ENCODE measurements around the gene TRPC4.

The TRPC4 gene

DNA sequence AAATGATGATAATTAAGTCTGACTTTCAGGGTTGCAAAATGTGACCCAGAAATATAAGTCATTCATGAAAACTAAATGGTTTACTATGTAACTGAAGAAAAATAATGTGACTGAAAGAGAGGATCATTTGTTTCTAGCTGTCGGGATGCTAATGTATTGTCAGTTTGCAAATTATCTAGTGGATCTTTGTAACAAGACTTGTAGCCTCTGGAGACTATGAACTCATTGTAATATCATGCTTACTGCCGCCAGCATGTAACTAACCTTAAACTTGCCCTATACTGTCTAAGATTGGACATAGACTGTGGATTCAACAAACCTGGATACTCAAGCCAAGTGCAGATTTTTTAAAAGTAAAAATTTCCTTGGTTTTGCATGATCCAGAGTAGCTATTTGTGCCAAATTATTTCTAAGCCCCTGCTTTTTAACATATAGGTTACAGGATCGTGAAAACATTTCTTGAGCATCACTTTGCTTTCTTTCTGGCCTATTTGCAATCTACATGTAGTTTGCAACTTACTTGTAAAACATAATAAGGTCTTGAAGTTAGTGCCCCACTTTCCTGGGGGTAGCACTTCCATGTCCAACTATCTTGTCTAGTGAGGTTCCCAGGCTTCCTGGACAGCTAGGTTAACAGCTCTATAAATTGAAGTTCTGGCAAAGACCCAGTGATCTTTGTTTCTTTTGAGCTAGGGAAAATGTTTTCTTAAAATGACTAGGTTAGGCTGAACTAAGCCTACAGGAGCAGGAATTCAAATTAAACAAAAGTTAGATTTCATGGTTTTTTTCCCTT is 267.7 kb downstream of the TRPC4 start:
- H4K91ac ChIP-seq (ENCODE audit: low read depth, low read length, poor library complexity), result no peak overlapping the region
- no peak for DNase-seq (ENCODE audit: low spot score)
- H3K27ac ChIP-seq (replicated peaks; ENCODE audit: low read length), result no peak overlapping the region
- H3K4me2 ChIP-seq (ENCODE audit: insufficient read depth, low read length, poor library complexity, severe bottlenecking), result no peak overlapping the region
- H3K79me1 ChIP-seq (ENCODE audit: low read depth, low read length), result no peaks in the 10 kb centered on the region
- no peak overlapping the region for H3K4ac ChIP-seq (ENCODE audit: low read length)
- H2BK15ac ChIP-seq (ENCODE audit: low read length), result no peak overlapping the region
- WGBS, 2 donors (ENCODE audit: extremely low coverage in 2 of 2, insufficient read length in 2 of 2, insufficient replicate concordance in 1 of 2), result no CpG with 5 or more reads among the region's 3 CpGs
- no peak overlapping the region for H3K18ac ChIP-seq (ENCODE audit: low read length)
- no peaks in the 10 kb centered on the region for H3K9me3 ChIP-seq (replicated peaks in 1 of 2; ENCODE audit: control insufficient read depth in 2 of 2, insufficient read depth in 1 of 2, low read depth in 1 of 2, low read length in 2 of 2)
- no peak overlapping the region for H2AK5ac ChIP-seq (ENCODE audit: low read depth, low read length)
- H3K9ac ChIP-seq (ENCODE audit: low read depth, low read length, poor library complexity), result no peak overlapping the region
- H3K23ac ChIP-seq (ENCODE audit: low read depth, low read length, poor library complexity), result no peak overlapping the region
- H2BK120ac ChIP-seq (ENCODE audit: low read depth, low read length), result no peak overlapping the region
- H3K27me3 ChIP-seq (ENCODE audit: control insufficient read depth in 3 of 3, insufficient read depth in 3 of 3, low read depth in 1 of 3, low read length in 3 of 3), result no peaks in the 10 kb centered on the region
- no peak overlapping the region for H2AFZ ChIP-seq (ENCODE audit: low read length)
- no peak overlapping the region for H2BK5ac ChIP-seq (ENCODE audit: low read length)
- H3K14ac ChIP-seq (ENCODE audit: low read length), result no peak overlapping the region
- no peak overlapping the region for H2BK12ac ChIP-seq (ENCODE audit: low read length)
- H3K4me1 ChIP-seq (ENCODE audit: control insufficient read depth in 2 of 2, insufficient read depth in 1 of 2, low read depth in 1 of 2, low read length in 2 of 2), result no peaks in the 10 kb centered on the region
- H4K8ac ChIP-seq (ENCODE audit: low read depth, low read length), result no peak overlapping the region
- no peak overlapping the region for H3K4me3 ChIP-seq (ENCODE audit: low read length in 2 of 2)
- no peaks in the 10 kb centered on the region for H3K36me3 ChIP-seq (replicated peaks in 1 of 2; ENCODE audit: control insufficient read depth in 2 of 2, insufficient read depth in 2 of 2, low read length in 2 of 2)

DNA sequence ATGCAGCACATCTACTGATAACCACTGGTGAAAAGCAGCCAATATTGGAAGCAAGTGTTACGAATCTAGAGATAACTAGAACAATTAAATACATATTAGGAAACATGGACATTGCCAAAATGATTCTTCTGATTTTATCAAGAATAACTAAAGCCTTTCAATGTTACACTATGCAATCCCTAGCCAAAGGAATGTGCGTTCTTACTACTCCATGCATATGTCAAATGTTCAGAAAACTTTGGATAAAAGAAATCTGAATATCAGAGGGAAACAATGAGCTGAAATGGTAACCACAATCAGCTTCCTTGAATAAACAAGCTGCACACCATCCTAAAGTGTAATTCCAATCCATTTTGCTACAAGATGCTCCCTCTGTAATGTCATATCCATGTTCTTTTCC is 270.1 kb downstream of the TRPC4 start:
- Histone ChIP-seq H3K14ac (ENCODE audit: low read length) (no peak overlapping the region), H3K4me1 (ENCODE audit: control insufficient read depth in 2 of 2, insufficient read depth in 1 of 2, low read depth in 1 of 2, low read length in 2 of 2) (peaks cover 0 to 9% of the 10 kb centered on the region in 2 donors), H4K8ac (ENCODE audit: low read depth, low read length) (no peak overlapping the region), H3K4me2 (ENCODE audit: insufficient read depth, low read length, poor library complexity, severe bottlenecking) (no peak overlapping the region), H3K23ac (ENCODE audit: low read depth, low read length, poor library complexity) (no peak overlapping the region), H3K79me1 (ENCODE audit: low read depth, low read length) (no peaks in the 10 kb centered on the region), H2AK5ac (ENCODE audit: low read depth, low read length) (no peak overlapping the region), H3K4me3 (ENCODE audit: low read length in 2 of 2) (no peak overlapping the region), H2AFZ (ENCODE audit: low read length) (no peak overlapping the region), H3K27me3 (ENCODE audit: control insufficient read depth in 3 of 3, insufficient read depth in 3 of 3, low read depth in 1 of 3, low read length in 3 of 3) (no peaks in the 10 kb centered on the region), H3K27ac (replicated peaks; ENCODE audit: low read length) (no peak overlapping the region), H3K9ac (ENCODE audit: low read depth, low read length, poor library complexity) (no peak overlapping the region), H3K9me3 (replicated peaks in 1 of 2; ENCODE audit: control insufficient read depth in 2 of 2, insufficient read depth in 1 of 2, low read depth in 1 of 2, low read length in 2 of 2) (no peaks in the 10 kb centered on the region), H3K36me3 (replicated peaks in 1 of 2; ENCODE audit: control insufficient read depth in 2 of 2, insufficient read depth in 2 of 2, low read length in 2 of 2) (no peaks in the 10 kb centered on the region), H4K91ac (ENCODE audit: low read depth, low read length, poor library complexity) (no peak overlapping the region), H2BK15ac (ENCODE audit: low read length) (no peak overlapping the region), H2BK12ac (ENCODE audit: low read length) (no peak overlapping the region), H3K18ac (ENCODE audit: low read length) (no peak overlapping the region), H2BK5ac (ENCODE audit: low read length) (no peak overlapping the region), H2BK120ac (ENCODE audit: low read depth, low read length) (no peak overlapping the region), H3K4ac (ENCODE audit: low read length) (no peak overlapping the region)
- WGBS, 2 donors (ENCODE audit: extremely low coverage in 2 of 2, insufficient read length in 2 of 2, insufficient replicate concordance in 1 of 2), result no CpG with 5 or more reads among the region's 2 CpGs
- DNase-seq (ENCODE audit: low spot score), result no peak

DNA sequence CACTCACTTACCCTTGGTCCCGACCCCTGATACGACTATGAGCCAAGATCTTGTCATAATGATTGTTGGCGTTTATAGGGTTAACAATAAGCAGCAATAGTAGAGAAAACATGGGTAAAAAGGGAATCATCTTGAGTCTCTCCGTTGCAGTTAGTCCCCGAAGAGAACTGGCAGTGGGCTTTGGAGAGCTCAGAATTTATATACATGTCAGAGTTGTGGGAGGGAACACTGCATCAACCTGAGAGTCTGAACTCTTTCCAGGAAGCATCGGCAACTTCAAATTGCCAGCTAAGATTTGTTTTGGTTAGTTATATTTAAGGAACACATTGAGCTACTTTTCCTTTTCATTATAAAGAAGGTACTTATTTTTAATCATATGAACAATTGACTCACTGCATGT is 271.0 kb downstream of the TRPC4 start, which contains the start of gene POSTN:
Gene POSTN (minus strand): TSS at position 172 of the 400 bp plus-strand sequence. CDS start 42 bp downstream, at position 130.
- Histone ChIP-seq H3K23ac (ENCODE audit: low read depth, low read length, poor library complexity) (no peak within 1 kb of the TSS), H2BK5ac (ENCODE audit: low read length) (no peak within 1 kb of the TSS)
- no peak for DNase-seq (ENCODE audit: low spot score)

GRCh38 chr13:37597477-37598025 is 272.0 kb downstream of the TRPC4 start:
- Histone ChIP-seq H2BK120ac (ENCODE audit: low read depth, low read length) (no peak overlapping the region), H3K18ac (ENCODE audit: low read length) (no peak overlapping the region), H3K4me3 (ENCODE audit: low read length in 2 of 2) (no peak overlapping the region), H3K14ac (ENCODE audit: low read length) (no peak overlapping the region), H3K23ac (ENCODE audit: low read depth, low read length, poor library complexity) (no peak overlapping the region), H4K8ac (ENCODE audit: low read depth, low read length) (no peak overlapping the region), H3K4ac (ENCODE audit: low read length) (no peak overlapping the region), H2AFZ (ENCODE audit: low read length) (no peak overlapping the region), H3K4me1 (ENCODE audit: control insufficient read depth in 2 of 2, insufficient read depth in 1 of 2, low read depth in 1 of 2, low read length in 2 of 2) (peaks cover 0 to 10% of the 10 kb centered on the region in 2 donors), H3K9me3 (replicated peaks in 1 of 2; ENCODE audit: control insufficient read depth in 2 of 2, insufficient read depth in 1 of 2, low read depth in 1 of 2, low read length in 2 of 2) (no peaks in the 10 kb centered on the region), H2BK12ac (ENCODE audit: low read length) (no peak overlapping the region), H2AK5ac (ENCODE audit: low read depth, low read length) (no peak overlapping the region), H3K36me3 (replicated peaks in 1 of 2; ENCODE audit: control insufficient read depth in 2 of 2, insufficient read depth in 2 of 2, low read length in 2 of 2) (no peaks in the 10 kb centered on the region), H3K79me1 (ENCODE audit: low read depth, low read length) (no peaks in the 10 kb centered on the region), H2BK5ac (ENCODE audit: low read length) (no peak overlapping the region), H3K9ac (ENCODE audit: low read depth, low read length, poor library complexity) (no peak overlapping the region), H2BK15ac (ENCODE audit: low read length) (no peak overlapping the region), H4K91ac (ENCODE audit: low read depth, low read length, poor library complexity) (no peak overlapping the region), H3K27ac (replicated peaks; ENCODE audit: low read length) (no peak overlapping the region), H3K27me3 (ENCODE audit: control insufficient read depth in 3 of 3, insufficient read depth in 3 of 3, low read depth in 1 of 3, low read length in 3 of 3) (no peaks in the 10 kb centered on the region), H3K4me2 (ENCODE audit: insufficient read depth, low read length, poor library complexity, severe bottlenecking) (no peak overlapping the region)
- no peak for DNase-seq (ENCODE audit: low spot score)
- no CpG with 5 or more reads among the region's 2 CpGs for WGBS, 2 donors (ENCODE audit: extremely low coverage in 2 of 2, insufficient read length in 2 of 2, insufficient replicate concordance in 1 of 2)

More for the DNA sequence above, 271.0 kb downstream of the TRPC4 start, which contains the start of gene POSTN:
- no peaks in the 10 kb centered on the region for H3K36me3 ChIP-seq (replicated peaks in 1 of 2; ENCODE audit: control insufficient read depth in 2 of 2, insufficient read depth in 2 of 2, low read length in 2 of 2)
- no peaks in the 10 kb centered on the region for H3K9me3 ChIP-seq (replicated peaks in 1 of 2; ENCODE audit: control insufficient read depth in 2 of 2, insufficient read depth in 1 of 2, low read depth in 1 of 2, low read length in 2 of 2)
- H3K14ac ChIP-seq (ENCODE audit: low read length), result no peak within 1 kb of the TSS
- no peak within 1 kb of the TSS for H3K4me2 ChIP-seq (ENCODE audit: insufficient read depth, low read length, poor library complexity, severe bottlenecking)
- H3K4me3 ChIP-seq (ENCODE audit: low read length in 2 of 2), result no peak within 1 kb of the TSS
- no peak within 1 kb of the TSS for H3K4ac ChIP-seq (ENCODE audit: low read length)
- no peaks in the 10 kb centered on the region for H3K79me1 ChIP-seq (ENCODE audit: low read depth, low read length)
- no CpG with 5 or more reads among the region's 6 CpGs for WGBS, 2 donors (ENCODE audit: extremely low coverage in 2 of 2, insufficient read length in 2 of 2, insufficient replicate concordance in 1 of 2)
- H2BK120ac ChIP-seq (ENCODE audit: low read depth, low read length), result no peak within 1 kb of the TSS
- no peak within 1 kb of the TSS for H2BK15ac ChIP-seq (ENCODE audit: low read length)
- H2AK5ac ChIP-seq (ENCODE audit: low read depth, low read length), result no peak within 1 kb of the TSS
- no peak within 1 kb of the TSS for H3K27ac ChIP-seq (replicated peaks; ENCODE audit: low read length)
- H3K9ac ChIP-seq (ENCODE audit: low read depth, low read length, poor library complexity), result no peak within 1 kb of the TSS
- no peak within 1 kb of the TSS for H4K91ac ChIP-seq (ENCODE audit: low read depth, low read length, poor library complexity)
- H3K27me3 ChIP-seq (ENCODE audit: control insufficient read depth in 3 of 3, insufficient read depth in 3 of 3, low read depth in 1 of 3, low read length in 3 of 3), result no peaks in the 10 kb centered on the region
- no peak within 1 kb of the TSS for H3K18ac ChIP-seq (ENCODE audit: low read length)
- H3K4me1 ChIP-seq (ENCODE audit: control insufficient read depth in 2 of 2, insufficient read depth in 1 of 2, low read depth in 1 of 2, low read length in 2 of 2), result peaks cover 0 to 10% of the 10 kb centered on the region in 2 donors
- H2AFZ ChIP-seq (ENCODE audit: low read length), result no peak within 1 kb of the TSS
- H4K8ac ChIP-seq (ENCODE audit: low read depth, low read length), result no peak within 1 kb of the TSS
- H2BK12ac ChIP-seq (ENCODE audit: low read length), result no peak within 1 kb of the TSS
